ENCODE data around the gene DLK1.

DLK1 gene

DNA sequence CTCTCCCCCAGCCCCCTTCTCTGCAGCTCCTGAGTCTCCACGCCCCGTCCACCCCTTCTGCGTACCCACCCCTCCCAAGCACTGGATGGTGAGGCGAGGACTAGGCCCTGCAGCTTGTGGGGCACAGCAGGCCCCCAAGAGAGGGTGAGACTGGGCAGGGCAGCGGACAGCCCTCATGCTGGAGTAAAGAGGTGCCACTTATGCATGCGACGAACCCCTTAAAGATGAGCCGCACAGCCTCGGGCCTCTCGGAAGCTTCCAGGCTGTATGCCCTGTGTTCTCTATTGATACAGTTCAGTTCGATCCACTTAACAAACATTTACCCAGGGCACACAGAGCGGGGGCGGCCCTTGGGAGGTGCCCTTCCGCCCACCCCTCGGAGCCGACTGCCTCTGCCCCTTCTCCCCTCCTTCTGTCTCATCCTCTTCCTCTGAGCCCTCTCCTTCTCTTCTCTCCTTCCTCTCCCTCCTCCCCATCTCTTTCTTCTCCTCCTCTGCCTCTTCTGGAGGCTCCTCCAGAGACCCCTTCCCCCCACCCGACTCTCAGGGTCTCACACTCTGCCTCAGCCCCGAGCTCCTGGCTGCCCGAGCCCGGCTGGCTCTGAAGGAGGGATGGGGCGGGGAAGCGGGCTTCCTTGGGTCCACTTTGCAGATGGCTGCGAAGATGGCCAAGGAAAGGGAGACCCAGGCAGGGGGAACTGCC, 32.7 kb upstream of the DLK1 start:
- TF ChIP-seq, protein P1, sequence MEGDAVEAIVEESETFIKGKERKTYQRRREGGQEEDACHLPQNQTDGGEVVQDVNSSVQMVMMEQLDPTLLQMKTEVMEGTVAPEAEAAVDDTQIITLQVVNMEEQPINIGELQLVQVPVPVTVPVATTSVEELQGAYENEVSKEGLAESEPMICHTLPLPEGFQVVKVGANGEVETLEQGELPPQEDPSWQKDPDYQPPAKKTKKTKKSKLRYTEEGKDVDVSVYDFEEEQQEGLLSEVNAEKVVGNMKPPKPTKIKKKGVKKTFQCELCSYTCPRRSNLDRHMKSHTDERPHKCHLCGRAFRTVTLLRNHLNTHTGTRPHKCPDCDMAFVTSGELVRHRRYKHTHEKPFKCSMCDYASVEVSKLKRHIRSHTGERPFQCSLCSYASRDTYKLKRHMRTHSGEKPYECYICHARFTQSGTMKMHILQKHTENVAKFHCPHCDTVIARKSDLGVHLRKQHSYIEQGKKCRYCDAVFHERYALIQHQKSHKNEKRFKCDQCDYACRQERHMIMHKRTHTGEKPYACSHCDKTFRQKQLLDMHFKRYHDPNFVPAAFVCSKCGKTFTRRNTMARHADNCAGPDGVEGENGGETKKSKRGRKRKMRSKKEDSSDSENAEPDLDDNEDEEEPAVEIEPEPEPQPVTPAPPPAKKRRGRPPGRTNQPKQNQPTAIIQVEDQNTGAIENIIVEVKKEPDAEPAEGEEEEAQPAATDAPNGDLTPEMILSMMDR (IDR thresholded peaks at IDR 0.05), result no peak
- no peak for TF ChIP-seq ZFX (IDR thresholded peaks at IDR 0.05; ENCODE audit: borderline replicate concordance)

DNA sequence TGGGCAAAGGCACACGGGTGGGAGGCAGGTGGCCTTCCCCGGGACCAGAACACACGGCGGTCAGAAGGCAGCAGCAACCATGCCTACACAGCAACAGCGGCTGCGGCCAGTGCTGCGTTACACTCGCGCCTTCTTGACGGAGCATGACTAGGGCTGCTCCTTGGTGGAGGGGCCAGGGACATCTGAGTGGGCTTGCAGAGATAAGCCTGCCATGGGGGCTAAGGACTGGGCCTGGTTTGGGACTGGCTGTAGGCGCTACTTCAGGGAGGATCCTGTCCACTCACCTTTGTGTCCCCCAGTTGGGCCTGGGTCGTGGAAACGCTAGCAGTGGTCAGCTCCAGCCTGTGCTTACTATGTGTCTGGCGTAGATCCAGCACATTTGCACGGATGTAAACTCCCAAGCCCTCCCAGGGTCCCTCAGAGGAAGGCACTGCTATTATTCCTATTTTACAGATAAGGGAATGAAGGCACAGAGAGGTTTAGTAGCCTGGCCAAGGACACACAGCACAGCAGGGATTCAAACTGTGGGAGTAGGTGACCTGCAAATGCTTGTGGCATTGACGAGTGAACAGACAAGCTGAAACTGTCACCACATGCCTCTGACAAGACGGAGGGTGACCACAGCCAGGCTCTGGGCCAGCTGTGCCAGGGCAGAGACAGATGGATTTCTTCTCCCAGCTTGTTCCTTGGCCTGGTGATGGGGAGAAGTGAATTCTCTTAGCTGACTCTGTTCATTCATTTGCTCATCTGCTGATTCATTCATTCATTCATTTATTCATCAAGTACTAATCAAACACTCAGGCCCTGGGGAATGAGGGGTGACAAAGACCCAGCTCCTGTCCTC, 31.9 kb upstream of the DLK1 start:
- no peak overlapping the region for H3K27ac ChIP-seq
- no peak for TF ChIP-seq ZFX (IDR thresholded peaks at IDR 0.05; ENCODE audit: borderline replicate concordance)
- TF ChIP-seq, protein P1 (IDR thresholded peaks at IDR 0.05), result no peak

More for the DNA sequence above, 32.7 kb upstream of the DLK1 start:
- no peak overlapping the region for H3K27ac ChIP-seq

DNA sequence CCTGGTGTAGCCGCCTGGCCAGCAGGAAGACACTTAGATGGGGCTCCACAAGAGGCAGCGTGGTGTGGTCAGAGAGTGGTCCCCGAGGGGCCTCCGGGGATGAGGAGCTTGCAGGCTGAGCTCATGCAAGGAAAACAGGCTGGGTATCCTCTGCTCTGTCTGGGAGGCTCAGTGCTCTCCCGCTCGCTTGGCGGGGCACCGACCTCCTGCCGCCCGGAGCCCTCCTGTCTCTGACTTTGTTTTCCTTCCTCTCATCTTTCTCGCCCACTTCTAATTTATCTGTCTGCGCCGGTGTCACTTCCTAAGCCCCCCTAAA, 31.3 kb upstream of the DLK1 start:
- TF ChIP-seq, protein P1 (IDR thresholded peaks at IDR 0.05), result no peak
- no peak for TF ChIP-seq ZFX (IDR thresholded peaks at IDR 0.05; ENCODE audit: borderline replicate concordance)
- H3K27ac ChIP-seq, result no peak overlapping the region

DNA sequence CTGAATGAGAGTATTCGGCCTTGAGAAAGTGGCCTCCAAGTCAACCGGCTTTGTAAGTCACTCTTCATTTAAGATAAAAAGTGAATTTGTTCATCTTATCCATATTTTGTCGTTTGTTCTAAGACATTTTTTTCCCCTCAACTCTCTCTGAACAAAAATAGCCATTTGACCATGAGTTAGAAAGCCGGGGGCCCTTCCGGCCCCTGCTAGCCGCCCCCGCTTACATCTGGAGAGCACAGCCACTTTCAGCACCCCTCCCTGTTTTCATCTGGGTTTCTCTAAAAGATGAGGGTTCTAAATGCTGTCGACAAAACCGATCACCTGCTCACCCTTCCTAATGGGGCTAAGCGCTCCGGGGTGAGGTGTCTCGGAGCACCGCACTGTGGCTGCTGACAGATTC, 30.7 kb upstream of the DLK1 start:
- H3K27ac ChIP-seq, result no peak overlapping the region
- TF ChIP-seq, protein P1 (IDR thresholded peaks at IDR 0.05), result no peak
- no peak for TF ChIP-seq ZFX (IDR thresholded peaks at IDR 0.05; ENCODE audit: borderline replicate concordance)

DNA sequence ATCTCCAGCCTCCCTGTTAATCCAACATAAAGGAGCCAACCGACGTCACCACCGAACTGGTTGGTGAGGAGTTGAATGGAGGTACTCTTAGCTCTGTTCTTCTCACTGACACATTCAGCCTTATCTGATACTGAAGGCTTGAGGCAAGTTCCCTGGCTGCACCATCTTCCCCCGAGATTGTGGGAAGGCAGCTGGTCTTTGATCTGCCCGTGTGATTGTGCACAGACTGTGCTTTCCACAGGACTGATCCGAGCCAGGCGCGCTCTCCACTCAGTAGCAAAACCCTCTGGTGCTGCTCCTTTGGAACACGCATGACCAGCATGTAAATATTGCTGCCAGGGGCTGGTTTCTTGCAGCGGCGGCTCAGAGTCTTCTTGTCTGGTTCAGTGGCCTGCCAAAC, 30.1 kb upstream of the DLK1 start:
- TF ChIP-seq ZFX (IDR thresholded peaks at IDR 0.05; ENCODE audit: borderline replicate concordance), result no peak
- TF ChIP-seq, protein P1 (IDR thresholded peaks at IDR 0.05), result no peak
- H3K27ac ChIP-seq, result no peak overlapping the region

DNA sequence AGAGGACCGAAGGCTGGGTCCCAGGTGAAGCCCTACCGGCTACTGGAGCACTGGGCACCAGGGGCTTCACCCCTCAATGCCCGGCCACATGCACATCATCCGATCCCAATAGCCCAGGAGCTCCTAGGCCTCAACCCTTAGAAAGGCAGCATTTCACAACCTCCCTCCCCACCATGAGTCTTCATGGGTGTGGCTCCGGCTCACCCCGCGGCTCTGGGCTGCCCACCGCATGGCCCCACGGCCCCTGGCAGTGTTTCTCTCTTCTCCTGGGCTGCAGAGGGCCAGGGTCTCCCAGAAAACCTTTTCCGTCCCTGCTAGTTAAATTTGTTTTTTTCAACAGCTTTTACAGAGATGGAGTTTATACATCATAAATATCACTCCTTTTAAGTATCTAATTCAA, 28.6 kb upstream of the DLK1 start:
- no peak for TF ChIP-seq ZFX (IDR thresholded peaks at IDR 0.05; ENCODE audit: borderline replicate concordance)
- TF ChIP-seq, protein P1 (IDR thresholded peaks at IDR 0.05), result no peak
- no peak overlapping the region for H3K27ac ChIP-seq
